ENCODE measurements around the gene STPG2.

DNA sequence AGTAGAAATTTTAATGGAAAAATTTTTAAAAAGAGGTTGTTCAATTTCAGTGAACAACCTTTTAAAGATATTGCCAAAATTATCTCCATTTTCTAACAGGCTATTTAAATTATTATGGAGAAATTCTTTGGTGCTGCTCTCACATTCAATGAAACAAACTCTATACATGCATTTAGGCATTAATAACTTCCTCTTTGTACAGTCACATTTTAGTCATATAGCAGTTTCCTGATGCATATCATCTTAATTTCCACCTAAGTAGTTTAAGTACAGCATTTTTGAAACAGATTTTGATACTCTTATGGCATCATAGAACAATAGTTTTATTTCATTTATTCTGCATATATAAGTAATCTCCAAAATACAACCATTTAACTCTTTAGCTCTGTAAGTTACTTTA lies 500.1 kb downstream of the STPG2 start:
- TF ChIP-seq CTCF (IDR thresholded peaks at IDR 0.05) (no peak), POLR2AphosphoS5 (IDR thresholded peaks at IDR 0.05) (no peak), POLR2A (IDR thresholded peaks at IDR 0.05) (no peak)

All from prostate gland (tissue), 2 donors.